ENCODE measurements around the gene FBL. TPM values are rescaled to one million over a fixed set of nuclear protein-coding genes. Genes with fewer than 3 reads are reported as not detected.

FBL gene
- total RNA-seq, 1 experiment from 2014 or later = 576 TPM

- TF ChIP-seq, protein P1, sequence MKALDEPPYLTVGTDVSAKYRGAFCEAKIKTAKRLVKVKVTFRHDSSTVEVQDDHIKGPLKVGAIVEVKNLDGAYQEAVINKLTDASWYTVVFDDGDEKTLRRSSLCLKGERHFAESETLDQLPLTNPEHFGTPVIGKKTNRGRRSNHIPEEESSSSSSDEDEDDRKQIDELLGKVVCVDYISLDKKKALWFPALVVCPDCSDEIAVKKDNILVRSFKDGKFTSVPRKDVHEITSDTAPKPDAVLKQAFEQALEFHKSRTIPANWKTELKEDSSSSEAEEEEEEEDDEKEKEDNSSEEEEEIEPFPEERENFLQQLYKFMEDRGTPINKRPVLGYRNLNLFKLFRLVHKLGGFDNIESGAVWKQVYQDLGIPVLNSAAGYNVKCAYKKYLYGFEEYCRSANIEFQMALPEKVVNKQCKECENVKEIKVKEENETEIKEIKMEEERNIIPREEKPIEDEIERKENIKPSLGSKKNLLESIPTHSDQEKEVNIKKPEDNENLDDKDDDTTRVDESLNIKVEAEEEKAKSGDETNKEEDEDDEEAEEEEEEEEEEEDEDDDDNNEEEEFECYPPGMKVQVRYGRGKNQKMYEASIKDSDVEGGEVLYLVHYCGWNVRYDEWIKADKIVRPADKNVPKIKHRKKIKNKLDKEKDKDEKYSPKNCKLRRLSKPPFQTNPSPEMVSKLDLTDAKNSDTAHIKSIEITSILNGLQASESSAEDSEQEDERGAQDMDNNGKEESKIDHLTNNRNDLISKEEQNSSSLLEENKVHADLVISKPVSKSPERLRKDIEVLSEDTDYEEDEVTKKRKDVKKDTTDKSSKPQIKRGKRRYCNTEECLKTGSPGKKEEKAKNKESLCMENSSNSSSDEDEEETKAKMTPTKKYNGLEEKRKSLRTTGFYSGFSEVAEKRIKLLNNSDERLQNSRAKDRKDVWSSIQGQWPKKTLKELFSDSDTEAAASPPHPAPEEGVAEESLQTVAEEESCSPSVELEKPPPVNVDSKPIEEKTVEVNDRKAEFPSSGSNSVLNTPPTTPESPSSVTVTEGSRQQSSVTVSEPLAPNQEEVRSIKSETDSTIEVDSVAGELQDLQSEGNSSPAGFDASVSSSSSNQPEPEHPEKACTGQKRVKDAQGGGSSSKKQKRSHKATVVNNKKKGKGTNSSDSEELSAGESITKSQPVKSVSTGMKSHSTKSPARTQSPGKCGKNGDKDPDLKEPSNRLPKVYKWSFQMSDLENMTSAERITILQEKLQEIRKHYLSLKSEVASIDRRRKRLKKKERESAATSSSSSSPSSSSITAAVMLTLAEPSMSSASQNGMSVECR (CRISPR knock-in tag; IDR thresholded peaks at IDR 0.05; ENCODE audit: borderline replicate concordance) = 0 out of 2 replicates have a peak, but pooled peaks have one; percentile 52
- no peak for TF ChIP-seq SOX15 (CRISPR knock-in tag; IDR thresholded peaks at IDR 0.05)
- TF ChIP-seq ZNF416 (CRISPR knock-in tag; IDR thresholded peaks at IDR 0.05) = 0 out of 2 replicates have a peak, but pooled peaks have one; percentile 68
- no peak for TF ChIP-seq ZNF121 (CRISPR knock-in tag; IDR thresholded peaks at IDR 0.05)
- TF ChIP-seq NFYB (CRISPR knock-in tag; conservative IDR thresholded peaks at IDR 0.05; ENCODE audit: low read depth) = peak; percentile 75
- TF ChIP-seq E2F5 (CRISPR knock-in tag; IDR thresholded peaks at IDR 0.05) = no peak
- TF ChIP-seq FOXP1 (CRISPR knock-in tag; IDR thresholded peaks at IDR 0.05; ENCODE audit: borderline replicate concordance) = no peak
- TF ChIP-seq NFATC4 (CRISPR knock-in tag; IDR thresholded peaks at IDR 0.05) = peak; percentile 67; the same call in 1 of the 2 replicates
- TF ChIP-seq, protein P2, sequence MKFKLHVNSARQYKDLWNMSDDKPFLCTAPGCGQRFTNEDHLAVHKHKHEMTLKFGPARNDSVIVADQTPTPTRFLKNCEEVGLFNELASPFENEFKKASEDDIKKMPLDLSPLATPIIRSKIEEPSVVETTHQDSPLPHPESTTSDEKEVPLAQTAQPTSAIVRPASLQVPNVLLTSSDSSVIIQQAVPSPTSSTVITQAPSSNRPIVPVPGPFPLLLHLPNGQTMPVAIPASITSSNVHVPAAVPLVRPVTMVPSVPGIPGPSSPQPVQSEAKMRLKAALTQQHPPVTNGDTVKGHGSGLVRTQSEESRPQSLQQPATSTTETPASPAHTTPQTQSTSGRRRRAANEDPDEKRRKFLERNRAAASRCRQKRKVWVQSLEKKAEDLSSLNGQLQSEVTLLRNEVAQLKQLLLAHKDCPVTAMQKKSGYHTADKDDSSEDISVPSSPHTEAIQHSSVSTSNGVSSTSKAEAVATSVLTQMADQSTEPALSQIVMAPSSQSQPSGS (CRISPR knock-in tag; IDR thresholded peaks at IDR 0.05; ENCODE audit: borderline replicate concordance, low read depth) = no peak
- TF ChIP-seq USF2 (CRISPR knock-in tag; IDR thresholded peaks at IDR 0.05) = no peak
- no peak for TF ChIP-seq ELF4 (CRISPR knock-in tag; IDR thresholded peaks at IDR 0.05; ENCODE audit: low read depth)
- TF ChIP-seq RELA (CRISPR knock-in tag; IDR thresholded peaks at IDR 0.05; ENCODE audit: borderline replicate concordance) = no peak
- no peak for TF ChIP-seq E2F1 (CRISPR knock-in tag; IDR thresholded peaks at IDR 0.05)
- peak; percentile 56; the same call in 1 of the 2 replicates for TF ChIP-seq TP53 (CRISPR knock-in tag; IDR thresholded peaks at IDR 0.05)
- no peak for TF ChIP-seq ZNF425 (CRISPR knock-in tag; conservative IDR thresholded peaks at IDR 0.05)
- TF ChIP-seq NR2C2 (CRISPR knock-in tag; IDR thresholded peaks at IDR 0.05) = peak; percentile 83
Observed at GRCh38 chr19:39824143-39825092, 21.8 kb downstream of the FBL start (continued).
